ENCODE data around the gene SH3PXD2A. TPM values are rescaled to one million over a fixed set of nuclear protein-coding genes. Genes with fewer than 3 reads are reported as not detected.

SH3PXD2A gene
- total RNA-seq, 4 donors from 2014 or later: 12.1 to 68.5 (median 21.7) TPM

GRCh38 chr10:103620891-103621782 lies 234.2 kb downstream of the SH3PXD2A start:
- TF ChIP-seq CTCF (IDR thresholded peaks at IDR 0.05) (no peak), POLR2A (IDR thresholded peaks at IDR 0.05) (no peak)
- H3K9me3 ChIP-seq: no peaks in the 10 kb centered on the region

GRCh38 chr10:103620352-103620740 lies 235.0 kb downstream of the SH3PXD2A start:
- Histone ChIP-seq H3K4me3 (no peak overlapping the region), H3K4me1 (peaks cover 0 to 49% (median 0%) of the 10 kb centered on the region in 4 donors), H3K27ac (peak overlapping the region in 2 of 4 donors; percentile 19 to 54), H3K9me3 (no peaks in the 10 kb centered on the region), H3K27me3 (no peaks in the 10 kb centered on the region), H3K36me3 (peaks cover 0 to 71% (median 0%) of the 10 kb centered on the region in 3 donors)
- no peak for DNase-seq
- no peak for TF ChIP-seq POLR2A (IDR thresholded peaks at IDR 0.05)
- no peak for TF ChIP-seq CTCF (IDR thresholded peaks at IDR 0.05)

More at GRCh38 chr10:103620891-103621782, 234.2 kb downstream of the SH3PXD2A start:
- Histone ChIP-seq H3K36me3 (peaks cover 0 to 74% (median 0%) of the 10 kb centered on the region in 3 donors), H3K27me3 (no peaks in the 10 kb centered on the region), H3K4me3 (no peak overlapping the region), H3K27ac (peak overlapping the region in 2 of 4 donors; percentile 3 to 54), H3K4me1 (peaks cover 0 to 42% (median 0%) of the 10 kb centered on the region in 4 donors)
- DNase-seq: no peak

GRCh38 chr10:103619424-103620351 lies 235.7 kb downstream of the SH3PXD2A start:
- no peaks in the 10 kb centered on the region for H3K9me3 ChIP-seq
- peaks cover 0 to 66% (median 0%) of the 10 kb centered on the region in 3 donors for H3K36me3 ChIP-seq
- no peak for TF ChIP-seq POLR2A (IDR thresholded peaks at IDR 0.05)
- no peak for TF ChIP-seq CTCF (IDR thresholded peaks at IDR 0.05)
- H3K27ac ChIP-seq: peak overlapping the region in 2 of 4 donors; percentile 19 to 54
- H3K4me3 ChIP-seq: no peak overlapping the region
- H3K27me3 ChIP-seq: no peaks in the 10 kb centered on the region
- DNase-seq: no peak
- peaks cover 0 to 53% (median 0%) of the 10 kb centered on the region in 4 donors for H3K4me1 ChIP-seq

GRCh38 chr10:103618575-103619423 lies 236.6 kb downstream of the SH3PXD2A start:
- H3K36me3 ChIP-seq: peaks cover 0 to 62% (median 0%) of the 10 kb centered on the region in 3 donors
- peaks cover 0 to 55% (median 0%) of the 10 kb centered on the region in 4 donors for H3K4me1 ChIP-seq
- H3K4me3 ChIP-seq: no peak overlapping the region
- no peak for TF ChIP-seq CTCF (IDR thresholded peaks at IDR 0.05)
- TF ChIP-seq POLR2A (IDR thresholded peaks at IDR 0.05): no peak
- H3K27me3 ChIP-seq: no peaks in the 10 kb centered on the region
- DNase-seq: peak in 1 of 3 donors; percentile 57
- no peaks in the 10 kb centered on the region for H3K9me3 ChIP-seq
- peak overlapping the region in 3 of 4 donors; percentile 46 to 54 (median 52) for H3K27ac ChIP-seq

Measured in Peyer's patch (tissue), 4 donors.